HG02840 (cell line): Measurements from ENCODE around the gene PDE6D.

ENCODE experiments used
- ATAC-seq: cut with Tn5 transposase; IDR thresholded peaks from one replicate; pipeline ENCODE4 v1.9.1; 2021; ENCODE audit warnings: mild to moderate bottlenecking, moderate library complexity, moderate number of reproducible peaks; ENCODE audit not compliant: unreplicated experiment, low FRiP score

PDE6D gene

DNA sequence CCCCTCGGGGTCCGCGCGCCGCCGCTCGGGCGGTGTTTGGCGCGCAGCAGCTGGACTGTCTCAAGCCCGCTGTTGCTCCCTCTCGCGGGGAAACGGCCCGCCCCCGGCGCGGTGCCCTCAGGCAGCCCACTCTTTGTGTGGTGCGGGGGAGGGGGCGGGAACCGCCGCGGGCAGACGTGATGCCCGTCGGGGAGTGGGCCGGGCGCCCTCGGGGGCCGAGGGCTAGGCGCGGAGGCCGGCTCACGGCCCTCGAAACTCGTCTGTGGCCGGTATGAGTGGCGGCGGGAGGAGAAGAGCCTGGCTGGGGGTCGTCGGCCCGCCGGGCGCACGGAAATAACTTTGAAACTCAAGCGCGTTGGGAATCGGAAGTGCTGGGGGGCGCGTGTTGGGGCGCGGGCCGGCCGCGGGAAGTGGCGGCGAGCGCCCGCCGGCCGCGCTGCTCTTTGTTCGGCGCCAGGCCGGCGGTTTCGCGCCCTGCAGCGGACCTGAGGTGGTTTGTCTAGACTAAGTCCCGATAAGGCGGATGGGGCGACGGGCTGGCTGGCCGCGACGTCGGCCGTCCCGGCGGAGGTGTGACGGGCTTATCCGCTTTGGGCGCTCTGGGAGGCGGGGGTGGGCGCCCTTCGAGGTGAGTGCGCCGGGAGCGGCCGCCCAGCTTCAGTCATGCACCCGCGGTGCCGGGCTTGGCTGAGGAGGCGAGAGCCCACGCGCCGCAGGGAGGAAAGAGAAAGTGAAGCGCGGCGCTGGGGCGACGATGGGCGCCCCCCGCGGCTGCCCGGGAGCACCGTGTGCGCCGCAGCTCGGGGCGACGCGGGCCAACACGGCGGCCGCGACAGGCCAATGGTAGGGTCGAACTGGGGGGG, 72.1 kb downstream of the PDE6D start:
- ATAC-seq, result no peak

GRCh38 chr2:231707927-231708772, 72.9 kb downstream of the PDE6D start, which contains the start of gene PTMA:
TSS of gene PTMA (plus strand) at chr2:231708525. CDS start at chr2:231708707, 182 bp downstream.
- peak; percentile 53 for ATAC-seq

GRCh38 chr2:231707625-231707926, 73.5 kb downstream of the PDE6D start:
- peak; percentile 0 for ATAC-seq

DNA sequence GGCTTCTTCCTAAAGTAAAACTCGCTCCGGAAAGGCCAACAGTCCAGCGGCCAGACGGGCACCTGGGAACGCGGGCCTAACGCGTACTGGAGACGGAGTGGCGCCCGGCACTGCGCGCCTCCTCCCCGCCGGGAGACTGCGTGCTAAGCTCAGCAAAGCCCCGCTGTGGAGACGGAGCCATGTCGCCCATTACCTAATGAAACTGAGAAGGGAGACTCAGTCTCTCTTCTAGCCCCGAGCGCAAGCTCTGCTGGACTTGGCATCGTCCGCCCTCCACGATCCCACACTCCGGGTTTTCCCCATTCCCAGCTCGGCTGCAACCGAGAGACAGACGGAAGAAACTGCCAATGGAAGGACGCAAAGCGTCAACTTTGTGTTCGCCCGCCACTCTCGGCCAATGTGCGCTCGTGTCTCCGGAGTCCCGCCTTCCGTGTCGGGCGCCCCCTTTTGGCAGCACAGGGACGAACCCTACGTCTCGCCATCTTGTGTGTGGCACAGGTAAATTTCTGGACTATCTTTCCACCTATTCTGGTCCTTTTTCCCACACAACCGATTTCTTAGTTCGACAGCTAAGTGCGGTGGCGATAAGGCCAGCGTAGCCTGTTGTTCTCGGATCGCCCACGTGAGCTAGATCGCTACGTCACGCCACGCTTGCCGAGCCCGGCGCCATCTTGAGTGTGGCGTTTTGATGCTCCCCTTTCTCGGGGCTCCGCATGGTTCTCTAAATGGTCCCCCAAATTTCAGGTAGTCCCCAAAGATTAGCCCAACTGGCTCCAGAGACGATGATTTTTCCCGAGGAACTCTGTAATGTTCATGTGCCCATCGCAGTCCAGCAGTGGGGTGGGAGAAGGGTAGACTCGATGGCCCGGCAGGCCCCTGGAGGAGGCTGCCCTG, 74.1 kb downstream of the PDE6D start:
- peak; percentile 37 for ATAC-seq

GRCh38 chr2:231704017-231704416, 77.1 kb downstream of the PDE6D start:
- ATAC-seq, result no peak

GRCh38 chr2:231701456-231702373, 79.4 kb downstream of the PDE6D start:
- ATAC-seq, result no peak

DNA sequence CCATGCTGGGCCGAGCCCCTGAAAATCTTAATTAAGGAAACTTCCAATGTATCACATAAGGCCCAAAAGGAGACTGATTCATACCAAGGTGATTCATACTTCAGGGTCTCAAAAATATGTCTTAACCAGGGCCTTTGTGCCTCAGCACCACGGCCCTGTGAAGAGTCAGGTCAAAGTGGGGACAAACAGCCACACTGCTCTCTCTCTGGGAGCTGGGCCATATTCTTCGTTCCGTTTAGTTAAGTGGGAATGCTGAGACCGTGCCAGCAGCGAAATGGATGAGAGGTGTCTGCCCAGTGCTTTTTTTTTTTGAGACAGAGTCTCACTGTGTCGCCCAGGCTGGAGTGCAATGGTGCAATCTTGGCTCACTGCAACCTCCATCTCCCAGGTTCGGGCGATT, 82.1 kb downstream of the PDE6D start:
- no peak for ATAC-seq

DNA sequence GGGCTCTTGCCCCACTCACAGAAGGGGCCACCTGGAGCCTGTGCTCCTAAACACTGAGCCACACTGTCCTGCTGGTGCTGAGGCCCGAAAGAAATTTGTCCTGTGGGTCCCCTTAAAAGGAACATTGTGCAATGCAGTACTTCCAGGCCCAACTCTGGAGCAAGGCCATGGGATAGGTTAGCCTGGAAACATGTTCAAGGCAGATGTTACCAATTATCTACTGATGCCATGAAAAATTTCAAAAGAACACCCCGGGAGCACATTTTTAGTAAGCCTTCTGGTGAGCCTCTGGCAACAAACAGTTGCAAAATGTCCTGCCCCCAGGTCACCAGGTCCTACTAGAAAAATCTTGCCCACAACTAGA, 85.1 kb downstream of the PDE6D start:
- no peak for ATAC-seq

GRCh38 chr2:231693956-231694355, 87.1 kb downstream of the PDE6D start:
- no peak for ATAC-seq

GRCh38 chr2:231692847-231693246, 88.2 kb downstream of the PDE6D start:
- ATAC-seq, result no peak

- no peak for ATAC-seq
Measured at GRCh38 chr2:231691251-231691772, 89.8 kb downstream of the PDE6D start.

DNA sequence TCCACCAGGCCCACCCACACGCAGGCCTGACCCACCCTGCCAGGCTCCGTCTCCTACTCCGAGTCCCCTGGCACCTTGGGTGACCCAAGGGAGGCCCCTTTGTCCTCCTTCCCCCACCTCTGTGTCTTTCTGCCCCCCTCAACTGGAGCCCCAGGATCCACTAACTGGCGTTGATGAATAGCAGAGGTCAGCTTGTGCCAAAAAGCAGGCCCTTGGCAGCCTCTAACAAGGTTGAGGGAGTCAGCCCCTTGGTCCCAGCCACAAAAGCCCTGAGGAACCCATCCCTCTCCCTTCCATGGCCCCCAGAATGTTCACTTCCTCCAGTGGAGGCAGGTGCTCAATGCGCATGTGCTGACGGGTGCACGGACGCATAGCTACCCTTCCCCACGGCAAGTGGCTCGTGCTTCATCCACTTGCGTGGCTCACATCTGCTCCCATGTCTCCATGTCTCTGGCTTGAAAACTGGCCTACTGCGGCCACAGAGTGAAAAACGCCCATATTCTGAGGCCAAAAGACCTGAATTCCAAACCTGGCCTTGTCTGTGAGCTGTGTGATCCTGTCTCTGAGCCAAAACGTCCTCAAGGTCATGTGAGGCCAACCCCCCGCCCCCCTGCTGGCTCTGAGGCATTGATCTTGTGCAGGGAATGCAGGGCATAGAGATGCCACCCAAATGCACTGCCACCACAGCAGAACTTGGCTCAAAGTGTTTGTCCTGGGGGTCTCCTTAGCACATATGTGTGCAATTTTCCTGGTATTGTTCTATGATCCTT, 91.8 kb downstream of the PDE6D start:
- ATAC-seq, result no peak

DNA sequence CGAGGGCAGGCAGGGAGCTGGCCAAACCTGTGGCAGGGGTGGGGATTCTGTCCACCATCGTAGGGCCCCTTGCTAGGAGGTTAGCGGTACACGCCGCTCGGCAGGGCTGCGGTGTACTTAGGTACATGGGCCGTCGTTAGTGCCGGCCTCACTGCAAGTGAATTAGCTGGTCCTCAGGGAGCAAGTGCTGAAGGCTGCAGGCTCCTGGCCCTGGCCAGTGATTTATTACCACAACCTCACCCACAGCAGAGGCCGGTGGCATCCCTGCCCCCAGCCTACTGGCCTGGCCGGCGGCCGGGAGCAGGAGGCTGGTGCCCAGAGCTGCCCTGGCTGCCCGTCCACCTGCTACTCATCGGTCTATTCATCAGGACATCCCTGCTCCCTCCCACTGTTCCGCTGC, 92.4 kb downstream of the PDE6D start:
- no peak for ATAC-seq

GRCh38 chr2:231687961-231688360, 93.1 kb downstream of the PDE6D start:
- no peak for ATAC-seq

DNA sequence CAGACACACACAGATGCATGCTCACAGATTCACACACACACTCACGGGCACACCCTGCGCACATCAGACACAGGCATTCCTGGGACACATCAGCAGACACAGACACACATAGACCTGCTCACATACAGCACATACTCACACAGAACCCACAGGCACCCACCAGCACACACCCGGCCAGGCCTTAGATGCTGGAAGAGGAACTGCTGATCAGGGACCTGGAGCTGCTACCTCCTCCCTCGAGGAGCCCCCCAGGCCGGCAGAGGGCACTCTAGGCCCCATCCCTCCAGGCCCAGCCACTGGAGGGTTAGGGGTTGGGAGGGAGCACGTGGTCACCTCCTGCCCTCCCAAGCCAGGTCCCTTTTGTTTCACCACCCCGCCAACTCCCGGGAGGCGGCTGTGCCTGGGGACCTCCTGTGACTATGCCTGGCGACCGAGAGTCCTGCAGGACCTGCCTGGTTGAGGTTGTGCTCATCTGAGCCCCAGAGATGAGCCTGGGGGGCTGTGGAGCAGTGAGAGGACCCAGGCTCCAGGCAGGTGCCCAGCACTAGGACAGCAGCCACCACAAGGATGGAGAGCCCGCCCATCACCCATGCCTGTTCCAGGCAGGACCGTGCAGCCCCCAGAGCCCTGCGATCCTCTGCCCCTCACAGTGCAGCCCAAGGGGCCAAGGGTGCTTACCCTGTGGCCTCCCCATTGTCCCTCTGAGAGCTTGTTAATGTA, 93.8 kb downstream of the PDE6D start:
- ATAC-seq, result no peak

DNA sequence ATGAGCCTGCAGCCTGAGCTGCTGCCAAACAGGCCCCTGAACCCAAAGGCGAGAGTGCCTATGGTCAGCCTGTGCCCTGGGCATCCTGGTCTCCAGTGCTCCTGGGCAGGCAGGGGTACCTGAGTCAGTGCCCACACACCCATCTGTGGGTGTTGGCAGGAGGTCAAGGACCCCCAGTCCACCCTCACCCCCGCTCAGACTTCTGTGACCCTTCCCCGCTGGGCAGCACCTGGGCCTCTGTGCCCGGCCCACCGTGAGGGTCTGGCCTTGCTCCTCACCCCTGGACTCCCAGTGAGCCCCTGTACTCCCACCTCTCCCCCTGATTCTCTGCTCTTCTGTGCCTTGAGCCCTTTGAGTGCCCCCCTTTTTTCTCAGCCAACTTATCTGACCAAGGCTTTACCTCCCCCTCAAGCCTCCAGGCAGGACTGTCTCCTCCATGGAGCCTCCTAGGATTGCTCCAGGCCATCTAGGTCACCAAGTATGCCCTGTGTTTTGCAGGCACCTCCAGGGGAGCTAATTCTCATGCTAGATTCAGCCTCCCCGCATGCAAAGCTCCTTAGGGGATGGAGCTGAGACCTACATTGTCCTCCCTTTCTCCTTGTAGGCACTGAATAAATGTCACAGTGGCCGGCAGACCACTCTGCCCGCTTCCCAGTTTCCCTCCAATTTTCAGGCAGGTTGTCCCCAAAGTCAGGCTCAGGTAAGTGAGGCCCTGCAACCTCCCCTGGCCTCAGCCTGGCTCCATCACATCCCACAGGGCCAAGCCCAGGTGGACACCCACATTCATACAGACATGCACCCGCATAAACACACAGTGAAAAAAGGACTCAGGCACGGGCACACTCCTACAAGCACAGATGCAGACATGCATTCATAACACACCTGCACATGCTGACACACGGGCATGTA, 94.6 kb downstream of the PDE6D start:
- ATAC-seq, result no peak
